Endothelial cell of umbilical vein (primary cell): ENCODE results near the gene CXXC5. TPM values are rescaled to one million over a fixed set of nuclear protein-coding genes. Genes with fewer than 3 reads are reported as not detected.

Source experiments
- BruUV-seq: library from RNA; stranded (reverse); fragments of 400-500 nt; replicated peaks from 2 replicates; lab custom pipeline; 2021; lab: Mats Ljungman, UMichigan
- CTCF ChIA-PET: fragments of 300-600, 350-600 bp; sonication (Branson Sonifier 250); formaldehyde crosslinking; loops from one replicate; lab custom pipeline; 2021; ENCODE audit warnings: antibody characterized with exemption, inconsistent platforms; lab: Charles Lee
- POLR2A ChIA-PET: fragments of 300-600, 350-600 bp; sonication (Branson Sonifier 250); formaldehyde crosslinking; loops from one replicate; lab custom pipeline; 2021; ENCODE audit warnings: antibody characterized with exemption, inconsistent platforms; lab: Charles Lee
- DNase-seq: peaks from one replicate; pipeline ENCODE4 v3.0.0-alpha.2; 2011; ENCODE audit warnings: low read depth, low spot score
- FAIRE-seq: peaks from 2 replicates; lab custom pipeline; 2011; peaks lifted over from hg19 to GRCh38; lab: Jason Lieb, UNC
- H2AFZ ChIP-seq: 2 replicates; pipeline ENCODE4 v1.6.0; 2012; ENCODE audit warnings: low read depth, low read length, control low read depth, inconsistent platforms
- H3K27ac ChIP-seq: 2 replicates; pipeline ENCODE4 v1.5.1; 2011; ENCODE audit warnings: low read depth, mild to moderate bottlenecking, control low read depth, low read length, moderate library complexity; ENCODE audit not compliant: insufficient read depth
- H3K27me3 ChIP-seq, 2 experiments: 2 replicates each; pipeline versions ENCODE4 v1.6.0 to v1.6.1; 2011; ENCODE audit warnings: low read length in 2 of 2, mixed read lengths in 1 of 2; ENCODE audit not compliant: control insufficient read depth in 2 of 2, insufficient read depth in 2 of 2
- H3K36me3 ChIP-seq, 2 experiments: 2 replicates in 1 of 2; 3 replicates in 1 of 2; pipeline ENCODE4 v1.5.1; 2011; ENCODE audit warnings: low read length in 2 of 2, mild to moderate bottlenecking in 1 of 2, moderate library complexity in 1 of 2; ENCODE audit not compliant: control insufficient read depth in 2 of 2, insufficient read depth in 2 of 2; ENCODE audit errors: extremely low read depth in 1 of 2
- H3K4me1 ChIP-seq: 3 replicates; pipeline ENCODE4 v1.5.1; 2011; ENCODE audit warnings: mild to moderate bottlenecking, low read length; ENCODE audit not compliant: control insufficient read depth, insufficient read depth; ENCODE audit errors: extremely low read depth
- H3K4me2 ChIP-seq: 2 replicates; pipeline ENCODE4 v1.6.1; 2011; ENCODE audit warnings: low read length, control low read depth, mixed read lengths; ENCODE audit not compliant: insufficient read depth
- H3K4me3 ChIP-seq, 3 experiments: fragments of 200-600 bp in 1 of 3; sonication (generic), shearing (Covaris generic) in 1 of 3; replicated peaks in 1 of 3; 2 replicates each; pipeline ENCODE4 v1.5.1; 2011 to 2016; ENCODE audit warnings: control low read depth in 3 of 3, low read length in 3 of 3, mild to moderate bottlenecking in 2 of 3, inconsistent platforms in 1 of 3, low read depth in 1 of 3, moderate library complexity in 1 of 3; ENCODE audit not compliant: insufficient read depth in 1 of 3
- H3K79me2 ChIP-seq: 2 replicates; pipeline ENCODE4 v1.6.0; 2012; ENCODE audit warnings: low read length, inconsistent platforms; ENCODE audit not compliant: control insufficient read depth, insufficient read depth
- H3K9ac ChIP-seq: replicated peaks from 2 replicates; pipeline ENCODE3; 2011; ENCODE audit warnings: low read length, control low read depth; ENCODE audit not compliant: insufficient read depth; ENCODE audit errors: extremely low read depth
- H3K9me1 ChIP-seq: replicated peaks from 3 replicates; pipeline ENCODE4 v1.6.0; 2011; ENCODE audit warnings: mild to moderate bottlenecking, low read length; ENCODE audit not compliant: control insufficient read depth, insufficient read depth; ENCODE audit errors: extremely low read depth
- H3K9me3 ChIP-seq: replicated peaks from 2 replicates; pipeline ENCODE4 v1.5.1; 2012; ENCODE audit warnings: low read length, inconsistent platforms; ENCODE audit not compliant: control insufficient read depth, insufficient read depth
- H4K20me1 ChIP-seq: replicated peaks from 2 replicates; pipeline ENCODE3; 2011; ENCODE audit warnings: mild to moderate bottlenecking, low read length; ENCODE audit not compliant: control insufficient read depth, insufficient read depth; ENCODE audit errors: extremely low read depth
- EZH2 ChIP-seq: IDR thresholded peaks from 2 replicates; pipeline ENCODE4 v1.6.1; 2012; ENCODE audit warnings: borderline replicate concordance, low read depth, mild to moderate bottlenecking, moderate library complexity, low read length, inconsistent platforms; ENCODE audit not compliant: severe bottlenecking
- FOS ChIP-seq: IDR thresholded peaks from 2 replicates; pipeline ENCODE4 v1.6.1; 2011; ENCODE audit warnings: mild to moderate bottlenecking, low read length, moderate library complexity, borderline replicate concordance; ENCODE audit not compliant: insufficient read depth
- GATA2 ChIP-seq: IDR thresholded peaks from 2 replicates; pipeline ENCODE4 v1.7.0; 2011; ENCODE audit warnings: low read depth, mild to moderate bottlenecking, moderate library complexity, mixed read lengths, low read length; ENCODE audit not compliant: insufficient read length, insufficient read depth
- JUN ChIP-seq: IDR thresholded peaks from 2 replicates; pipeline ENCODE4 v1.6.1; 2011; ENCODE audit warnings: borderline replicate concordance, low read depth; ENCODE audit not compliant: insufficient read length, insufficient read depth
- MYC ChIP-seq: IDR thresholded peaks from one replicate; pipeline ENCODE4 v1.6.1; 2011; ENCODE audit warnings: mild to moderate bottlenecking, low read depth, low read length
- POLR2A ChIP-seq: IDR thresholded peaks from 2 replicates; pipeline ENCODE4 v1.6.1; 2012; ENCODE audit warnings: low read depth, mild to moderate bottlenecking, control low read depth, low read length
- POLR2AphosphoS5 ChIP-seq: IDR thresholded peaks from 2 replicates; pipeline ENCODE4 v1.6.1; 2012; ENCODE audit warnings: low read depth, mild to moderate bottlenecking, control low read depth, low read length, moderate library complexity; ENCODE audit not compliant: insufficient read depth
- dilution Hi-C: fragments of 300-500 bp; cut with MboI; formaldehyde crosslinking; loops from one replicate; pipeline ENCODE4 v1.15.0; 2019; ENCODE audit warnings: low sequenced_read_pairs; ENCODE audit not compliant: extremely low pct_ligation_motif_present
- intact Hi-C: fragments of 100-400 bp; cut with micrococcal nuclease; formaldehyde crosslinking; loops from one replicate; pipeline ENCODE4 v1.10.0; 2022
- polyA plus RNA-seq, 4 experiments: library from polyadenylated mRNA; depleted of rRNA in 3 of 4; stranded (reverse) in 3 of 4; unstranded in 1 of 4; fragments of >200 nt; gene quantifications; 2 replicates each; pipeline versions ENCODE4 v1.2.1 to v1.2.3, GENCODE V29; 2011 to 2012; ENCODE audit warnings: missing spikeins in 1 of 4
- total RNA-seq: library from RNA; stranded (reverse); gene quantifications from 2 replicates; pipeline ENCODE4 v1.2.3, GENCODE V29; 2021
- TF ChIP-seq, protein P1 (sequence below), 2 donors: IDR thresholded peaks; 1 replicate in 1 of 2; 2 replicates in 1 of 2; pipeline ENCODE4 v1.5.1; 2011; ENCODE audit warnings: low read length in 2 of 2, mild to moderate bottlenecking in 2 of 2, moderate library complexity in 2 of 2, control low read depth in 1 of 2, inconsistent platforms in 1 of 2, low read depth in 1 of 2; ENCODE audit not compliant: insufficient read depth in 1 of 2; ENCODE audit errors: extremely low read depth in 1 of 2
- TF ChIP-seq, protein P2 (sequence below): IDR thresholded peaks from 2 replicates; pipeline ENCODE4 v1.6.1; 2011; ENCODE audit not compliant: insufficient read depth, insufficient read length

The CXXC5 gene
- total and polyA plus RNA-seq, 2 donors (not counting 3 experiments of a cell fraction or from before 2014, with no cell fraction given): 2.7 to 5.5 TPM

DNA sequence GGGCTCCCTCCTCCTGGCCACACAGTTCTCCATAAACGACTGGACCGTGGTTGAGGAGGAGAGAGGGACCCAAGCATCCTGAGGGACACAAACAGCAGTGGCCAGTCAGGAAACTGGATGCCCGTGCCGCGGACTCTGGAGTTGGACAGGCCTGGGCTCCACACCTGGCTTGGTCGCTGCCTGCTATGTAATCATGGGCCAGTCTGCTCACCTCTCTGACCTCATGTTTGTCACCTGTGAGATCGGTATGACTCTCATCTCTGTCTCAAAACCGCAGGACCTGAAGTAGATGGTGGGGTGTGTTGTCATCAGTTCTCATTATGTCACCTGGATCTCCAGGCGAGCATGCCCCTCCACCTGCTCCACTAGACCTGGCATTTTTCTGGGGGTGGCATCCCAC lies 14.5 kb downstream of the CXXC5 start:
- Histone ChIP-seq H3K9me1 (no peaks in the 10 kb centered on the region), H3K27me3 (no peaks in the 10 kb centered on the region), H4K20me1 (no peaks in the 10 kb centered on the region), H3K27ac (no peak overlapping the region), H3K9ac (no peak overlapping the region), H2AFZ (no peak overlapping the region), H3K36me3 (no peaks in the 10 kb centered on the region), H3K79me2 (no peaks in the 10 kb centered on the region), H3K9me3 (no peaks in the 10 kb centered on the region), H3K4me2 (no peak overlapping the region), H3K4me3 (no peak overlapping the region), H3K4me1 (peaks cover 41% of the 10 kb centered on the region)
- POLR2A ChIA-PET: no interaction called here
- TF ChIP-seq GATA2 (no peak), EZH2 (no peak), JUN (no peak), FOS (no peak), POLR2AphosphoS5 (no peak), POLR2A (no peak), MYC (no peak)
- TF ChIP-seq, protein P1, sequence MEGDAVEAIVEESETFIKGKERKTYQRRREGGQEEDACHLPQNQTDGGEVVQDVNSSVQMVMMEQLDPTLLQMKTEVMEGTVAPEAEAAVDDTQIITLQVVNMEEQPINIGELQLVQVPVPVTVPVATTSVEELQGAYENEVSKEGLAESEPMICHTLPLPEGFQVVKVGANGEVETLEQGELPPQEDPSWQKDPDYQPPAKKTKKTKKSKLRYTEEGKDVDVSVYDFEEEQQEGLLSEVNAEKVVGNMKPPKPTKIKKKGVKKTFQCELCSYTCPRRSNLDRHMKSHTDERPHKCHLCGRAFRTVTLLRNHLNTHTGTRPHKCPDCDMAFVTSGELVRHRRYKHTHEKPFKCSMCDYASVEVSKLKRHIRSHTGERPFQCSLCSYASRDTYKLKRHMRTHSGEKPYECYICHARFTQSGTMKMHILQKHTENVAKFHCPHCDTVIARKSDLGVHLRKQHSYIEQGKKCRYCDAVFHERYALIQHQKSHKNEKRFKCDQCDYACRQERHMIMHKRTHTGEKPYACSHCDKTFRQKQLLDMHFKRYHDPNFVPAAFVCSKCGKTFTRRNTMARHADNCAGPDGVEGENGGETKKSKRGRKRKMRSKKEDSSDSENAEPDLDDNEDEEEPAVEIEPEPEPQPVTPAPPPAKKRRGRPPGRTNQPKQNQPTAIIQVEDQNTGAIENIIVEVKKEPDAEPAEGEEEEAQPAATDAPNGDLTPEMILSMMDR (IDR thresholded peaks at IDR 0.05; ENCODE audit: extremely low read depth in 1 of 2, insufficient read depth in 1 of 2, low read depth in 1 of 2, low read length in 2 of 2): no peak
- TF ChIP-seq, protein P2, sequence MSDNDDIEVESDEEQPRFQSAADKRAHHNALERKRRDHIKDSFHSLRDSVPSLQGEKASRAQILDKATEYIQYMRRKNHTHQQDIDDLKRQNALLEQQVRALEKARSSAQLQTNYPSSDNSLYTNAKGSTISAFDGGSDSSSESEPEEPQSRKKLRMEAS: no peak
- dilution Hi-C loops (no loop called here), intact Hi-C loops (no loop called here)
- no peak for FAIRE-seq
- CTCF ChIA-PET: interaction anchor here (2.8 kb wide), 1 partner anchor 15 kb away, joined by 8 read pairs; no protein-coding TSS in a partner anchor
- no peak for DNase-seq
- no TSS peak for BruUV-seq
